Neural cell (in vitro differentiated cells): ENCODE data around the gene RNU6-7. TPM values are rescaled to one million over a fixed set of nuclear protein-coding genes. Genes with fewer than 3 reads are reported as not detected.

Experiments
- H2AFZ ChIP-seq: fragments of 200-600, 300-800 bp; sonication (generic), shearing (Covaris generic); 2 replicates; pipeline ENCODE4 v1.6.0; 2014; ENCODE audit warnings: low read depth, mild to moderate bottlenecking, antibody characterized with exemption, low read length, moderate library complexity
- H3F3A ChIP-seq: fragments of 200-600 bp; shearing (Covaris generic); 2 replicates; pipeline ENCODE4 v1.6.1; 2016; ENCODE audit warnings: mild to moderate bottlenecking, moderate library complexity, mixed read lengths, antibody characterized with exemption, low read length; ENCODE audit not compliant: insufficient read depth, poor library complexity, severe bottlenecking
- H3K27ac ChIP-seq: fragments of 200-600, 300-800 bp; sonication (generic), shearing (Covaris generic); 2 replicates; pipeline ENCODE4 v1.5.1; 2014; ENCODE audit warnings: mild to moderate bottlenecking, low read length, moderate library complexity
- H3K27me3 ChIP-seq: fragments of 300-800, 200-600 bp; sonication (generic), shearing (Covaris generic); 2 replicates; pipeline ENCODE4 v1.6.0; 2014; ENCODE audit warnings: mild to moderate bottlenecking, low read depth, low read length, moderate library complexity; ENCODE audit not compliant: insufficient read depth
- H3K36me3 ChIP-seq: fragments of 300-800, 200-600 bp; sonication (generic), shearing (Covaris generic); 2 replicates; pipeline ENCODE4 v1.5.1; 2014; ENCODE audit warnings: mild to moderate bottlenecking, antibody characterized with exemption, low read length, moderate library complexity; ENCODE audit not compliant: insufficient read depth
- H3K4me2 ChIP-seq: fragments of 300-800, 200-600 bp; sonication (generic), shearing (Covaris generic); 2 replicates; pipeline ENCODE4 v1.6.0; 2014; ENCODE audit warnings: mild to moderate bottlenecking, low read length
- H3K4me3 ChIP-seq: fragments of 300-800, 200-600 bp; sonication (generic), shearing (Covaris generic); 2 replicates; pipeline ENCODE4 v1.5.1; 2014; ENCODE audit warnings: mild to moderate bottlenecking, low read length, moderate library complexity
- H3K79me2 ChIP-seq: fragments of 200-600 bp; shearing (Covaris generic); replicated peaks from 2 replicates; pipeline ENCODE4 v1.6.0; 2014; ENCODE audit warnings: mild to moderate bottlenecking, low read length, moderate library complexity; ENCODE audit not compliant: insufficient read depth
- H3K9ac ChIP-seq: fragments of 300-800, 200-600 bp; sonication (generic), shearing (Covaris generic); 2 replicates; pipeline ENCODE4 v1.6.1; 2016; ENCODE audit warnings: mild to moderate bottlenecking, low read length, mixed read lengths
- H3K9me2 ChIP-seq: fragments of 200-600 bp; shearing (Covaris generic); 2 replicates; pipeline ENCODE4 v1.6.1; 2016; ENCODE audit warnings: mild to moderate bottlenecking, low read length, mixed read lengths; ENCODE audit not compliant: insufficient read depth
- H3K9me3 ChIP-seq: fragments of 200-600, 300-800 bp; sonication (generic), shearing (Covaris generic); 2 replicates; pipeline ENCODE4 v1.6.1; 2016; ENCODE audit warnings: mild to moderate bottlenecking, mixed run types, low read length, moderate library complexity, mixed read lengths
- H4K20me1 ChIP-seq: fragments of 200-600 bp; shearing (Covaris generic); 2 replicates; pipeline ENCODE4 v1.6.1; 2016; ENCODE audit warnings: mild to moderate bottlenecking, mixed run types; ENCODE audit not compliant: insufficient read depth
- CTCF ChIP-seq: fragments of 450-650 bp; IDR thresholded peaks from 2 replicates; pipeline ENCODE4 v1.5.1; 2014; ENCODE audit warnings: antibody characterized with exemption, mild to moderate bottlenecking, moderate library complexity; ENCODE audit not compliant: poor library complexity, severe bottlenecking
- EP300 ChIP-seq: fragments of 450-650 bp; conservative IDR thresholded peaks from 2 replicates; pipeline ENCODE4 v1.6.1; 2014; ENCODE audit warnings: antibody characterized with exemption, mild to moderate bottlenecking, moderate library complexity; ENCODE audit not compliant: poor library complexity, severe bottlenecking
- EZH2 ChIP-seq: fragments of 200-600, 300-800 bp; shearing (Covaris generic), sonication (generic); IDR thresholded peaks from 2 replicates; pipeline ENCODE4 v1.6.1; 2014; ENCODE audit warnings: antibody characterized with exemption, low read length, borderline replicate concordance, mild to moderate bottlenecking; ENCODE audit not compliant: insufficient read depth, poor library complexity, severe bottlenecking
- MXI1 ChIP-seq: fragments of 450-650 bp; conservative IDR thresholded peaks from 2 replicates; pipeline ENCODE4 v1.6.1; 2014; ENCODE audit warnings: antibody characterized with exemption, mild to moderate bottlenecking; ENCODE audit not compliant: poor library complexity, severe bottlenecking
- POLR2AphosphoS5 ChIP-seq: IDR thresholded peaks from 2 replicates; pipeline ENCODE4 v1.6.1; 2012
- RAD21 ChIP-seq: fragments of 450-650 bp; conservative IDR thresholded peaks from 2 replicates; pipeline ENCODE4 v1.6.1; 2014; ENCODE audit warnings: antibody characterized with exemption, mild to moderate bottlenecking, moderate library complexity
- REST ChIP-seq: IDR thresholded peaks from 2 replicates; pipeline ENCODE4 v1.6.1; 2012; ENCODE audit warnings: borderline replicate concordance
- SMC3 ChIP-seq: fragments of 450-650 bp; conservative IDR thresholded peaks from 2 replicates; pipeline ENCODE4 v1.6.1; 2014; ENCODE audit warnings: antibody characterized with exemption, mild to moderate bottlenecking, moderate library complexity; ENCODE audit not compliant: poor library complexity
- TAF1 ChIP-seq: IDR thresholded peaks from 2 replicates; pipeline ENCODE4 v1.6.1; 2012; ENCODE audit warnings: low read depth
- polyA plus RNA-seq: library from polyadenylated mRNA; depleted of rRNA; stranded (reverse); fragments of >200 nt; gene quantifications from 2 replicates; pipeline ENCODE4 v1.2.3, GENCODE V29; 2014

RNU6-7 gene
- polyA plus RNA-seq, 1 donor from 2014 or later: not detected

- H3K27ac ChIP-seq: no peak overlapping the region
- H3K27me3 ChIP-seq: no peaks in the 10 kb centered on the region
- H2AFZ ChIP-seq: no peak overlapping the region
- no peak overlapping the region for H3K4me3 ChIP-seq
- no peaks in the 10 kb centered on the region for H3F3A ChIP-seq
- no peaks in the 10 kb centered on the region for H3K36me3 ChIP-seq
- H3K9me2 ChIP-seq: no peaks in the 10 kb centered on the region
- H3K79me2 ChIP-seq: no peaks in the 10 kb centered on the region
- no peak overlapping the region for H3K4me2 ChIP-seq
- no peak overlapping the region for H3K9ac ChIP-seq
- TF ChIP-seq MXI1: no peak
- no peak for TF ChIP-seq RAD21
- TF ChIP-seq EP300: no peak
- TF ChIP-seq TAF1: no peak
- TF ChIP-seq EZH2: no peak
- TF ChIP-seq SMC3: no peak
- no peak for TF ChIP-seq POLR2AphosphoS5
- no peak for TF ChIP-seq CTCF
- TF ChIP-seq REST: no peak
- no peaks in the 10 kb centered on the region for H4K20me1 ChIP-seq
- H3K9me3 ChIP-seq: no peaks in the 10 kb centered on the region
Observed at GRCh38 chr14:32232481-32232880, 30.6 kb downstream of the RNU6-7 start.

- H3K9me3 ChIP-seq: no peaks in the 10 kb centered on the region
Observed at GRCh38 chr14:32233260-32233659, 31.4 kb downstream of the RNU6-7 start.

More at GRCh38 chr14:32233260-32233659, 31.4 kb downstream of the RNU6-7 start:
- no peaks in the 10 kb centered on the region for H3K36me3 ChIP-seq
- no peak overlapping the region for H3K4me2 ChIP-seq
- H2AFZ ChIP-seq: no peak overlapping the region
- H3K9ac ChIP-seq: no peak overlapping the region
- TF ChIP-seq POLR2AphosphoS5 (no peak), TAF1 (no peak), EZH2 (no peak), EP300 (no peak), MXI1 (no peak), CTCF (no peak), RAD21 (no peak), REST (no peak)
- H3K27me3 ChIP-seq: no peaks in the 10 kb centered on the region
- H3K4me3 ChIP-seq: no peak overlapping the region
- no peaks in the 10 kb centered on the region for H3K9me2 ChIP-seq
- no peaks in the 10 kb centered on the region for H4K20me1 ChIP-seq
- H3K79me2 ChIP-seq: no peaks in the 10 kb centered on the region
- H3K27ac ChIP-seq: no peak overlapping the region
- H3F3A ChIP-seq: no peaks in the 10 kb centered on the region
